Transverse colon (tissue), 4 donors: ENCODE measurements around the gene SPIRE2. TPM values are rescaled to one million over a fixed set of nuclear protein-coding genes. Genes with fewer than 3 reads are reported as not detected.
A peak's percentile ranks its signal among the peaks of the same experiment; 100 is the strongest.
"Not testable (repeated sequence)": the region's sequence is repeated elsewhere in the genome, so short reads cannot be mapped to it uniquely, and the experiment has no call there.

Experiments
- DNase-seq: peaks from one replicate; pipeline ENCODE4 v3.0.0-alpha.2; 2019
- H3K27ac ChIP-seq, 4 donors: fragments of 200-600 bp; sonication (generic); 2 replicates each; pipeline ENCODE4 v1.5.1; 2016 to 2018; ENCODE audit warnings: inconsistent platforms in 4 of 4
- H3K27me3 ChIP-seq: fragments of 200-600 bp; sonication (generic); 2 replicates; pipeline ENCODE4 v1.5.1; 2017; ENCODE audit warnings: inconsistent platforms
- H3K36me3 ChIP-seq, 4 donors: fragments of 200-600 bp; sonication (generic); 2 replicates each; pipeline ENCODE4 v1.5.1; 2017 to 2019; ENCODE audit warnings: inconsistent platforms in 4 of 4
- H3K4me1 ChIP-seq, 4 donors: fragments of 200-600 bp; sonication (generic); 2 replicates each; pipeline ENCODE4 v1.5.1; 2017 to 2020; ENCODE audit warnings: inconsistent platforms in 4 of 4
- H3K4me3 ChIP-seq, 4 donors: fragments of 200-600 bp; sonication (generic); 1 replicate in 1 of 4; 2 replicates in 3 of 4; pipeline versions ENCODE4 v1.5.1 to v1.6.1; 2017 to 2019; ENCODE audit warnings: inconsistent platforms in 4 of 4
- H3K9me3 ChIP-seq, 2 donors: fragments of 200-600 bp; sonication (generic); 2 replicates each; pipeline ENCODE4 v1.5.1; 2017 to 2019; ENCODE audit warnings: inconsistent platforms in 2 of 2
- CTCF ChIP-seq, 5 experiments: fragments of 200-600 bp in 3 of 5; fragments of 450-650 bp in 2 of 5; sonication (generic) in 3 of 5; IDR thresholded peaks; 1 replicate in 2 of 5; 2 replicates in 3 of 5; pipeline ENCODE4 v1.5.1; 2016 to 2017; ENCODE audit warnings: antibody characterized with exemption in 5 of 5, inconsistent platforms in 3 of 5, mild to moderate bottlenecking in 2 of 5, moderate library complexity in 1 of 5
- EP300 ChIP-seq: sonication (generic); formaldehyde crosslinking; IDR thresholded peaks from one replicate; pipeline ENCODE4 v1.6.1; 2017; ENCODE audit warnings: antibody characterized with exemption, low read depth
- POLR2A ChIP-seq: fragments of 450-650 bp; IDR thresholded peaks from one replicate; pipeline ENCODE4 v1.6.1; 2016; ENCODE audit warnings: antibody characterized with exemption, mild to moderate bottlenecking, moderate library complexity
- POLR2AphosphoS5 ChIP-seq, 3 donors: sonication (generic); formaldehyde crosslinking; IDR thresholded peaks; one replicate each; pipeline ENCODE4 v1.6.1; 2016; ENCODE audit warnings: antibody characterized with exemption in 3 of 3
- WGBS, 2 donors: methylation state at CpG; one replicate each; pipeline ENCODE4 v1.1.5; 2018; ENCODE audit warnings: low coverage in 1 of 2; 5-methylcytosine and 5-hydroxymethylcytosine counted together
- in situ Hi-C, 4 donors: fragments of 200-750 bp; cut with MboI; loops; one replicate each; pipeline versions ENCODE4 v1.15.0 to v1.15.1; 2017; ENCODE audit warnings: low sequenced_read_pairs in 3 of 4, low pct_ligation_motif_present in 1 of 4, low pct_unique_long_range_greater_than_20kb in 1 of 4
- intact Hi-C: fragments of 100-400 bp; cut with DNase I; formaldehyde crosslinking; loops from one replicate; pipeline ENCODE4 v1.15.1; 2023; ENCODE audit warnings: low total_unique reads
- total RNA-seq, 4 donors: library from RNA; depleted of rRNA; stranded (reverse); fragments of >200 nt; gene quantifications; one replicate each; pipeline ENCODE4 v1.1.0, GENCODE V29; 2016

Gene SPIRE2
- total RNA-seq, 4 donors from 2014 or later, result 79.6 to 190 (median 131) TPM

GRCh38 chr16:89782489-89782888 is 45.8 kb upstream of the SPIRE2 start:
- no peaks in the 10 kb centered on the region for H3K4me1 ChIP-seq
- no peaks in the 10 kb centered on the region for H3K9me3 ChIP-seq
- no peak overlapping the region for H3K4me3 ChIP-seq
- in situ Hi-C loops (no loop called here), intact Hi-C loops (no loop called here)
- WGBS, 2 donors, result 98% methylated on average over 6 of the region's 6 CpGs; no CpG with 5 or more reads in 1 of the 2 donors
- H3K27ac ChIP-seq, result no peak overlapping the region
- no peak for DNase-seq
- H3K27me3 ChIP-seq, result no peaks in the 10 kb centered on the region
- no peaks in the 10 kb centered on the region for H3K36me3 ChIP-seq
- TF ChIP-seq CTCF (IDR thresholded peaks at IDR 0.05) (no peak), POLR2A (no peak), POLR2AphosphoS5 (IDR thresholded peaks at IDR 0.05) (no peak), EP300 (no peak)

DNA sequence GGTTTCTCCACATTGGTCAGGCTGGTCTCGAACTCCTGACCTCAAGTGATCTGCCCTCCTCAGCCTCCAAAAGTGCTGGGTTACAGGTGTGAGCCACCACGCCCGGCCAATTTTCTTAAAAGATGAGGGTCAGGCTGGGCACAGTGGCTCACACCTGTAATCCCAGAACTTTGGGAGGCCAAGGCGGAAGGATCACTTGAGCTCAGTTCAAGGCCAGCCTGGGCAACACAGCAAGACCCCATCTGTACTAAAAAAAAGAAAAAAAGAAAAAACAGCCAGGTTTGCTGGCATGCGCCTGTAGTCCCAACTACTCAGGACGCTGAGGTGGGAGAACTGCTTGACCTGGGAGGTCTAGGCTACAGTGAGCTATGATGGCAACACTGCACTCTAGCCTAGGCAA is 44.3 kb upstream of the SPIRE2 start:
- intact Hi-C loops, in situ Hi-C loops, H3K9me3 ChIP-seq, H3K36me3 ChIP-seq, H3K4me3 ChIP-seq, H3K27ac ChIP-seq, H3K27me3 ChIP-seq, H3K4me1 ChIP-seq, DNase-seq: not testable (repeated sequence)
- WGBS, 2 donors, result 89% methylated on average over 6 of the region's 6 CpGs; no CpG with 5 or more reads in 1 of the 2 donors

GRCh38 chr16:89784406-89784805 is 43.9 kb upstream of the SPIRE2 start:
- WGBS, 2 donors, result 78 to 89% methylated on average over 4 to 7 of the region's 7 CpGs
- Histone ChIP-seq H3K27ac (no peak overlapping the region), H3K36me3 (no peaks in the 10 kb centered on the region), H3K27me3 (no peaks in the 10 kb centered on the region), H3K4me3 (no peak overlapping the region), H3K9me3 (no peaks in the 10 kb centered on the region), H3K4me1 (no peaks in the 10 kb centered on the region)
- intact Hi-C loops (no loop called here), in situ Hi-C loops (no loop called here)
- DNase-seq, result no peak
- TF ChIP-seq EP300 (no peak), POLR2A (no peak), POLR2AphosphoS5 (IDR thresholded peaks at IDR 0.05) (no peak), CTCF (IDR thresholded peaks at IDR 0.05) (no peak)

- intact Hi-C loops (no loop called here), in situ Hi-C loops (no loop called here)
- H3K27ac ChIP-seq, result no peak overlapping the region
- WGBS, 2 donors, result 89 to 90% methylated on average over 5 to 11 of the region's 11 CpGs
- no peak overlapping the region for H3K4me3 ChIP-seq
- H3K27me3 ChIP-seq, result no peaks in the 10 kb centered on the region
- no peaks in the 10 kb centered on the region for H3K4me1 ChIP-seq
- H3K9me3 ChIP-seq, result no peaks in the 10 kb centered on the region
- no peaks in the 10 kb centered on the region for H3K36me3 ChIP-seq
- TF ChIP-seq EP300 (no peak), POLR2A (no peak), POLR2AphosphoS5 (IDR thresholded peaks at IDR 0.05) (no peak)
- DNase-seq, result peak; percentile 28
These were observed 42.6 kb upstream of the SPIRE2 start for GRCh38 chr16:89785523-89786155.

DNA sequence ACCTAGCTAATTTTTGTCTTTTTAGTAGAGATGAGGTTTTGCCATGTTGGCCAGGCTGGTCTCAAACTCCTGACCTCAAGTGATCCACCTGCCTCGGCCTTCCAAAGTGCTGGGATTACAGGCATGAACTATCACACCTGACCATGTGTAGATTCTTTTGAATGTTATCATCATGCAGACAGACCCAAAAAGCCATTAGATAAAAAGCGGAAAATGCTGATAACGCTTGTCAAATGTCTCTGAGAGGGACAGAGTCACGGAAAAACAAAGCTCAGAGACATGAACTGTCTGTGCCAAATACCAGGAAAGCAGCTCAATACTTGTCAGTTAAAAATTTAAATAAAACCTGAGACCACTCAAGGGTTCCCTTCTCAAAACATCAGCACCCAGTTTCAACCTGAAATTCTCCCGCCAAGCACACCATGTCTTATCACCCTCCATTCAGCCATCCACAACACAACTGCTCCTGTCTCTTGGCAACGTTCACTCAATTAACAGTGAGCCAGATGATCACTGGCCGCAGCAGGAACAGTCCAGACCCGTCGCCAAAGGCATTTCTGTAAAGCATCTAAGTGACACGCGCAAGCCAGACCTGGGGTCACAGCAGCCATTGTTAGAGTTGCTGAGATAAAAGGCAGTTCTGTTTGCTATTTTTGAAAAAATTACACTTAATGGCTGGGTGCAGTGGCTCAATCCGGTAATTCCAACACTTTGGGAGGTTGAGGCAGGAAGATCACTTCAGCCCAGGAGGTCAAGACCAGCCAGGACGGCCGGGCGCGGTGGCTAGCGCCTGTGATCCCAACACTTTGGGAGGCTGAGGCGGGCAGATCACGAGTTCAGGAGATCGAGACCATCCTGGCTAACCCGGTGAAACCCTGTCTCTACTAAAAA is 41.6 kb upstream of the SPIRE2 start:
- Histone ChIP-seq H3K27ac (no peak overlapping the region), H3K9me3 (no peaks in the 10 kb centered on the region), H3K4me3 (no peak overlapping the region), H3K36me3 (no peaks in the 10 kb centered on the region), H3K4me1 (no peaks in the 10 kb centered on the region), H3K27me3 (no peaks in the 10 kb centered on the region)
- 93 to 99% methylated on average over 15 to 21 of the region's 21 CpGs for WGBS, 2 donors
- in situ Hi-C loops (no loop called here), intact Hi-C loops (no loop called here)
- TF ChIP-seq POLR2AphosphoS5 (IDR thresholded peaks at IDR 0.05) (no peak), CTCF (IDR thresholded peaks at IDR 0.05) (no peak), EP300 (no peak)
- no peak for DNase-seq
